ENCODE measurements around the gene NCAM1.

NCAM1 gene

GRCh38 chr11:113151521-113151920 is 190.3 kb downstream of the NCAM1 start:
- no peak for DNase-seq (ENCODE audit: low read depth)
- TF ChIP-seq CTCF (conservative IDR thresholded peaks at IDR 0.05; ENCODE audit: low read depth, low read length): no peak
- H3K4me3 ChIP-seq (ENCODE audit: low read length): no peak overlapping the region

DNA sequence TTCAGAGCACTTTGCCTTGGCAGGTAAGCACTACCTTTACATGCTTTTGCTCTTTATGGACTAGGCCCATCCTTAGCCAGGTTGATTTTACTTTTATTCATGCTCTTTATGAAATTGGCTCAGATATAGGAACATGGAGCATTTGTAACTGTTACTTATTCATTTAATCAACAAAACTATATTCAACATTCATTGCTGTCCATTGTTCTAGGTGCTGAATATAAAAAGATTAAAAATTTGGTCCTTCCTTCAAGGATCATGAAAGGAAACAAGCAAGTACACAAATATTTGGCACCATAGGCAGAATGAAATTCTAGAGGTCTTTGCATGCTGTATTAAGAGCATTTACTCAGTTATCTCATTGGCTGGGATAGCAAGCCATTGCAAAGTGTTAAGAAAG is 191.3 kb downstream of the NCAM1 start:
- TF ChIP-seq CTCF (conservative IDR thresholded peaks at IDR 0.05; ENCODE audit: low read depth, low read length): no peak
- no peak overlapping the region for H3K4me3 ChIP-seq (ENCODE audit: low read length)
- no peak for DNase-seq (ENCODE audit: low read depth)

DNA sequence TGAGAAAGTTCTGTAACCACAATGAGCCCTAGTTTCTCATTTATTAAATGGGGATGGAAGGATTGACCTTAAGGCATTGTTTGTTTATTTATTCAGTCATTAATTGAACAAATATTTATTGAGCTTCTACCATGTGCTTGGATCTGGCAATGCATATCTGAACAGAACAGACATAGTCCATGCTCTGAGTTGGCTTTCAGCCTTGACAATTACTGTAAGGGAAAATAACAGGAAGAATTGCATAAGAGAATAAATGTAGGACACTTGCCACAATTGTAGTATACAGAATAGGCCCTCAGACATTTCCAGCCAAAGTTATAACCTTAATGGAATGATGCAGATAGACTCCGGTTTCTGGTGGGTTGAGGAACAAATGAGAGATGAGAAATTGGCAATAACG is 192.6 kb downstream of the NCAM1 start:
- DNase-seq (ENCODE audit: low read depth): no peak
- no peak for TF ChIP-seq CTCF (conservative IDR thresholded peaks at IDR 0.05; ENCODE audit: low read depth, low read length)
- no peak overlapping the region for H3K4me3 ChIP-seq (ENCODE audit: low read length)

DNA sequence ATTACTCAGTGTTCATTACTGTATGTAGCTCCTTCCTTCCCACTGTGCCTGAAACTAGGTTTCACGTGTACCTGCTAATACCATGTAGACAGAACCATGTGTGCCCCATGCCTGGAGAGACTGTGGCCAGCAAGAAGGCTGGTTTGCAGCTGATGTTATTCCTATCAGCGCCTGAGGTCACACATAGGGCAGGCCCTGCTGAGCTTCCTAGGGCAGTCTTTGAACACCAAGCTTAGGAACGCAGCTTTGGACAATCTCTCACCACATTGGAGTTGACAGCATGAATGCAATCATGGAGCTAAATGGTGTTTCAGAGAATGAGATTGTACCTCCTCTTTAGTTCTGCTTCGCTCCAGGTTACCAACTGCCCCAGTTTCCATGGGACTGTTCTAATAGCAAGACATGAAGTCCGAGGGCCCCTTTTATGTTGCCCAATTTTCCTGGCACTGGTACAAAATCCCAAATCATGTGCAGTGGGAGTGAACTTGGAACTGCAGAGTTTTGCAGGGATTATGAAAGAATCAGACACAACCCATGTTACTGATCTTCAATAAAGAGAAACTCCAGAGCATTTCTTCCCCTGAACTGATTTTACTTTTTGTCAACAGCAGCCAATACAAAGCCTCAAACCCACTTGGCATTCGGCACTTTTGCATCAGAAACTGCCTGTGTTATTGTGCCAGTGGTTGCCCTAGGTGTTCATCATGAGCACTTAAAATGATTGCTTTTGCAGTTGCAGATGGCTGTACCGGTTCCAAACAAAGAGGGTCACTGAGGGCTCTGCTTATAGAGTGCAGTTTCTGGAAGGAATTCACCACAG is 199.0 kb downstream of the NCAM1 start:
- no peak for TF ChIP-seq CTCF (conservative IDR thresholded peaks at IDR 0.05; ENCODE audit: low read depth, low read length)
- no peak overlapping the region for H3K4me3 ChIP-seq (ENCODE audit: low read length)
- DNase-seq (ENCODE audit: low read depth): no peak

DNA sequence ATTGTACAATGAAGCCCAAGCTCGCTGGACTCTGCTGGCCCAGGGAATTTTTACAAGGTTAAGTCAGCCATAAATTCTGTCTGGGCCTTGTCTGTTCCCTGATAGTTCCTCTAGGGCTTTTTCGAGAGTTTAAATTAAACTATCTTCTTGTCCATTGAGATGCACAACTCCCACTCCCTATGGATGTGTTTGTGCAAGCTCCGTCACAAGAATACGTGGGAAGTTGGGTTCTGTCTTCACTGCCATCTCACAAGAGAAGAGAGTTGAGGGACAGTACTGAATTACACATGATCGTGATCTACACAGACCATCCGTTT is 199.5 kb downstream of the NCAM1 start:
- H3K4me3 ChIP-seq (ENCODE audit: low read length): no peak overlapping the region
- no peak for TF ChIP-seq CTCF (conservative IDR thresholded peaks at IDR 0.05; ENCODE audit: low read depth, low read length)
- no peak for DNase-seq (ENCODE audit: low read depth)

DNA sequence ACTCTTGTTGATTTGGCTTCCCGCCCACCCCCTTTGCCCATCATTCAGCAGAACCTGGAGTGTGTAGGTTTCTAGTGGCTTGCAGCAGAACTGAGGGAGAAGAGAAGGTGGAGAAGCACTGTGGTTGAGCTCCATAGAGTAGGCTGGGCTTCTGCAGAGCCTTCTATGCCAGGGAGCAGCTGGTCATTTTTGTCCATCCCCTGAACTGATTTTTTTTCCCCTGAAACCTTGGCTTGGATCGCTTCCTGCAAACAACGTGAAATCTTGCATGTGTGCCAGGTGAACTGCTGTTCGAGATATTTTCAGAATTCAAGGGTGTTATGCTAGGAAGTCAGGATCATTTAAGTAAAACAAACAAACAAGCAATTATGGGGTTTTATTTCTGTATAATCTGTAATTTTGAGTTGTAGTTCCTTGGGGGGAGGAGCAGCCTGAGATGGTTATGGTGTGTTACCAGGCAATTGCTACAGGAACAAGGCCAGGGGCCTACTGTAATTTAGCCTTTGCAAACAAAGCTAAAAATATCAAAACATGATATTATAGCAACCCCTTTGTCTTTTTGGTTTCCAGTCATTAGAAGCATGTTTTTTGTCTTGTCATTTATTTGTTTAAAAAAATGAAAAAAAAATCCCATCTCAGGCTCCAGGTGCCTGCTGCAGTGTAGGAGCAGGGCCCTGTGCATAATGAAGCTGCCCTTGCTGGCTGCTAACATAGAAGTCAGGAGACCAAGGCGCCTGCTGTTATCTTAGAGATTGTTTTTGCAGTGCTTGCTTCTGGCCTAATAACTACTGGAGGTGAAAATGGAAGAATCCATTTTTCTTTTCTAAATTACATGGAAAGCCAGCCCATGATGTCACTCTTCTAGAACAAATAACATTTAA is 200.7 kb downstream of the NCAM1 start:
- no peak overlapping the region for H3K4me3 ChIP-seq (ENCODE audit: low read length)
- TF ChIP-seq CTCF (conservative IDR thresholded peaks at IDR 0.05; ENCODE audit: low read depth, low read length): no peak
- no peak for DNase-seq (ENCODE audit: low read depth)

- no peak for DNase-seq (ENCODE audit: low read depth)
- no peak overlapping the region for H3K4me3 ChIP-seq (ENCODE audit: low read length)
- TF ChIP-seq CTCF (conservative IDR thresholded peaks at IDR 0.05; ENCODE audit: low read depth, low read length): no peak
Observed at GRCh38 chr11:113162592-113162962, 201.4 kb downstream of the NCAM1 start.
